ENCODE results near the gene DUXB.

DUXB gene

GRCh38 chr16:75660321-75660720 lies 40.9 kb downstream of the DUXB start:
- DNase-seq (ENCODE audit: low spot score) = no peak

DNA sequence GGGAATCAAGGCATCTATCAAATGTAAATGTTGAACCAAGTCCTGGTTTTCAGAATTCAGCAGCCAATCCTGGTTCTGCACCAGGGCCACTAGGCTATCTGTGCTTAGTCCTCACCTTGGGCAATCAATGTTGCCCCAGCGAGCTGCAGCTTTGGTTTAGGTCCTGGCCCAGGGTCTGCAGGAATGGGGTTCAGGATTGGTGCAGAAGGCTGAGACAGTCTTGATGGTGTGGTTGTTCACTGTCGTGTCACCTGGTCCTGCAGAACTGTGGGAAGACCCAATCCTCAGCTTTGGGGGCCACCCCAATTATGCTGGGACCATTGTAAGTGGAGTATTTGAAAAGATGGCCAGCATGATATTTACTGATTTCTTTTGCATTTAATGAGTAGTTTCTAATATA lies 43.1 kb downstream of the DUXB start:
- no peak for DNase-seq (ENCODE audit: low spot score)

DNA sequence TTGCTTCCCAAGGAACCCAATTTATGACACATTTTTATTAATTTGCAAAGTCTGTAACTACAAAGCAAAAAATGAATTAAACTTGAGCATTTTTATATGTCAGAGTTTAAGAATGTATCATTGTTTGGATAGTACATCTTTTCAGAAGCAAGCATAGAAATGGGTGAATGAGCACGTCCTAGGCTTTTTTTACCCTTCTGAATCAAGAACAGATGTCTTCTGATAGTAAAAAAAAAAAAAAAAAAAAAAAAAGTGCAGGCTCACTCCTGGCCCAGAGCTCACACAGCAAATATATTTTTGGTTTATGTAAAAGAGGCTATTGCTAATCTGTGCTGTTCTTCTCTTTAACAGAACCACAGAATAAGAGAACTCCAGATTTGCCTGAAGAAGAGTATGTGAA lies 47.3 kb downstream of the DUXB start:
- peak; percentile 69 for DNase-seq (ENCODE audit: low spot score)

DNA sequence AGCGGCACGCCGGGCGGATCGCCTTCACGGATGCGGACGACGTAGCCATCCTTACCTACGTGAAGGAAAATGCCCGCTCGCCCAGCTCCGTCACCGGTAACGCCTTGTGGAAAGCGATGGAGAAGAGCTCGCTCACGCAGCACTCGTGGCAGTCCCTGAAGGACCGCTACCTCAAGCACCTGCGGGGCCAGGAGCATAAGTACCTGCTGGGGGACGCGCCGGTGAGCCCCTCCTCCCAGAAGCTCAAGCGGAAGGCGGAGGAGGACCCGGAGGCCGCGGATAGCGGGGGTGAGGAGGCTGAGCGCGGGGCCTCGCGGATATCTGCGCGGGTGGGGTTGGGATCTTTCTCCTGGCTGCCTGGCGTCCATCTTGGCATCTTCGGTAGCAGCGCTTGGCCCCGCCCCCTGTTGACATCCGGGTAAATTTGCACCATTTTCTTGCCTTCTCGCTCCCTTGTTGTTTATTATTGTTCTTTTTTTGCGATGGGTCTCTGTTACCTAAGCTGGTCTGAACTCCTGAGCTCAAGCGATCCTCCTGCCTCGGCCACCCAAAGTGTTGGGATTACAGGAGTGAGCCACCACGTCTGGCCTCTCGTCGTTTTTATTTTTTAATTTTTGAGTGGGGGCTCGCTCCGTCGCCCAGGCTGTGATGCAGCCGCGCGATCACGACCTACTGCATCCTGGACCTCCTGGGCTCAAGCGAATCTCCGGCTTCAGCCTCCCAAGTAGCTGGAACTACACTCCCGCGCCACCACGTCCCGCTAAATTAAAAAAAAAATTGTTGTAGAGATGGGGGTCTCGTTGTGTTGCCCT lies 52.8 kb downstream of the DUXB start:
- peak; percentile 84 for DNase-seq (ENCODE audit: low spot score)

- peak; percentile 98 for DNase-seq (ENCODE audit: low spot score)
Measured at GRCh38 chr16:75647492-75648264, 53.6 kb downstream of the DUXB start, which contains the start of the genes KARS1 and TERF2IP. Gene KARS1, minus strand, starts transcription at chr16:75647665. Its CDS starts 26 bp downstream, at chr16:75647639. Gene TERF2IP, plus strand, starts transcription at chr16:75647773. Its CDS starts 110 bp downstream, at chr16:75647883.

DNA sequence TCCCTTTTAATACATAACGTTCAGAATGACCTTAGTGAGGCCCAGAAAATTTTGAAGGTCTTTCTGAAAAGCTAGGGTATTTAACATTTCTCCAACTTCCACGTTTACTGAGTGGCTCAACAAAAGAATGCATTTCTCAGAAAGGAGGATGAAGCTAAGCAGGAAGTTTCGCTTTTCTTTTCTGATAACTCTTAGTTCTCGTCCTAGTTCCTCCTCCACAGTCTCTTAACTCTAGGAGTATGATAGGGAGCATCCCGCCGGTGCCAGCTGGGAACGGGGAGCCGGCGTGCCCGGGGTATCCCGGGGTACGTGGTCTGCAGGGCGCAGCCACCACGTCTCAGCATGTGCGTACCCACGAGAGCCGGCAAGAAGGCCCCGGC lies 54.2 kb downstream of the DUXB start:
- no peak for DNase-seq (ENCODE audit: low spot score)

DNA sequence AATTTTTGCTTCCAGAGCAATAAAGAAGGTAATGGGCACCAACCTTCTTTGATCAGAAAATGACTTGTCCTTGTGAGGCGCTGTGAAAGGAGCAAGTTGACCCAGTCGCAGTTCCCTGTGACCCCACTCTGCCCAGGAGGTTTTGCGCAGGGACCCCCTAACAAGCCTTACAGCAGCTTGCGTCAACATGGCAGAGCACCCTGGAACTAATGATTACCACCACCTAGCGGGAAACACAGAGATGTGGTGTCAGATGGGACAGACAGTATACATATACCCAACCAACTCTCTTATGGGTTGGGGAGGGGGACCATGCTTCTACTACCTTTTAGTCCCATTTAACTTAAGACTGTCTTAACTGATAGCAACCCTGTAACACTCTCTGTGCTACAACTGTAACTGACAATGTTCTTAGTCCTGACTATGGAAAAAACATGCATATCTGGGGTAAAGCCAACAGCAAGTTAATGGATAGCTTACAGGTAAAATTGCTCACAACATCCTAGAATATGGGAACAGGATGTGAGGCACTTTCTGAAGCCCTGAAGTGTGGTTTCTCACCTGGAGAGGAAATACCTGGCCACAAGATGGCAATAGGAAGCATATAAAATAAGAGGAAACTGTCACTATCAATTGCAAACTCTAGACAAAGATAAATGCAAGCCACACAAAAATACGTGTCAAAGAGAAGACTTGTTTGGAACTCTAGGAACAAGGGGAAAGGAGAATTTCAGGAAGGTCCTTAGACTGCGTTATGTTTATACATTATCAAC lies 56.8 kb downstream of the DUXB start:
- DNase-seq (ENCODE audit: low spot score) = no peak
